Endothelial cell of umbilical vein (primary cell): Measurements from ENCODE around the gene ADGRD1. TPM values are rescaled to one million over a fixed set of nuclear protein-coding genes. Genes with fewer than 3 reads are reported as not detected.

Experiments used
- BruUV-seq: library from RNA; stranded (reverse); fragments of 400-500 nt; replicated peaks from 2 replicates; lab custom pipeline; 2021; lab: Mats Ljungman, UMichigan
- CTCF ChIA-PET: fragments of 300-600, 350-600 bp; sonication (Branson Sonifier 250); formaldehyde crosslinking; loops from one replicate; lab custom pipeline; 2021; ENCODE audit warnings: antibody characterized with exemption, inconsistent platforms; lab: Charles Lee
- POLR2A ChIA-PET: fragments of 300-600, 350-600 bp; sonication (Branson Sonifier 250); formaldehyde crosslinking; loops from one replicate; lab custom pipeline; 2021; ENCODE audit warnings: antibody characterized with exemption, inconsistent platforms; lab: Charles Lee
- DNase-seq: peaks from one replicate; pipeline ENCODE4 v3.0.0-alpha.2; 2011; ENCODE audit warnings: low read depth, low spot score
- FAIRE-seq: peaks from 2 replicates; lab custom pipeline; 2011; peaks lifted over from hg19 to GRCh38; lab: Jason Lieb, UNC
- H2AFZ ChIP-seq: 2 replicates; pipeline ENCODE4 v1.6.0; 2012; ENCODE audit warnings: low read depth, low read length, control low read depth, inconsistent platforms
- H3K27ac ChIP-seq: 2 replicates; pipeline ENCODE4 v1.5.1; 2011; ENCODE audit warnings: low read depth, mild to moderate bottlenecking, control low read depth, low read length, moderate library complexity; ENCODE audit not compliant: insufficient read depth
- H3K27me3 ChIP-seq, 2 experiments: 2 replicates each; pipeline versions ENCODE4 v1.6.0 to v1.6.1; 2011; ENCODE audit warnings: low read length in 2 of 2, mixed read lengths in 1 of 2; ENCODE audit not compliant: control insufficient read depth in 2 of 2, insufficient read depth in 2 of 2
- H3K36me3 ChIP-seq, 2 experiments: 2 replicates in 1 of 2; 3 replicates in 1 of 2; pipeline ENCODE4 v1.5.1; 2011; ENCODE audit warnings: low read length in 2 of 2, mild to moderate bottlenecking in 1 of 2, moderate library complexity in 1 of 2; ENCODE audit not compliant: control insufficient read depth in 2 of 2, insufficient read depth in 2 of 2; ENCODE audit errors: extremely low read depth in 1 of 2
- H3K4me1 ChIP-seq: 3 replicates; pipeline ENCODE4 v1.5.1; 2011; ENCODE audit warnings: mild to moderate bottlenecking, low read length; ENCODE audit not compliant: control insufficient read depth, insufficient read depth; ENCODE audit errors: extremely low read depth
- H3K4me2 ChIP-seq: 2 replicates; pipeline ENCODE4 v1.6.1; 2011; ENCODE audit warnings: low read length, control low read depth, mixed read lengths; ENCODE audit not compliant: insufficient read depth
- H3K4me3 ChIP-seq, 3 experiments: fragments of 200-600 bp in 1 of 3; sonication (generic), shearing (Covaris generic) in 1 of 3; replicated peaks in 1 of 3; 2 replicates each; pipeline ENCODE4 v1.5.1; 2011 to 2016; ENCODE audit warnings: control low read depth in 3 of 3, low read length in 3 of 3, mild to moderate bottlenecking in 2 of 3, inconsistent platforms in 1 of 3, low read depth in 1 of 3, moderate library complexity in 1 of 3; ENCODE audit not compliant: insufficient read depth in 1 of 3
- H3K79me2 ChIP-seq: 2 replicates; pipeline ENCODE4 v1.6.0; 2012; ENCODE audit warnings: low read length, inconsistent platforms; ENCODE audit not compliant: control insufficient read depth, insufficient read depth
- H3K9ac ChIP-seq: replicated peaks from 2 replicates; pipeline ENCODE3; 2011; ENCODE audit warnings: low read length, control low read depth; ENCODE audit not compliant: insufficient read depth; ENCODE audit errors: extremely low read depth
- H3K9me1 ChIP-seq: replicated peaks from 3 replicates; pipeline ENCODE4 v1.6.0; 2011; ENCODE audit warnings: mild to moderate bottlenecking, low read length; ENCODE audit not compliant: control insufficient read depth, insufficient read depth; ENCODE audit errors: extremely low read depth
- H3K9me3 ChIP-seq: replicated peaks from 2 replicates; pipeline ENCODE4 v1.5.1; 2012; ENCODE audit warnings: low read length, inconsistent platforms; ENCODE audit not compliant: control insufficient read depth, insufficient read depth
- H4K20me1 ChIP-seq: replicated peaks from 2 replicates; pipeline ENCODE3; 2011; ENCODE audit warnings: mild to moderate bottlenecking, low read length; ENCODE audit not compliant: control insufficient read depth, insufficient read depth; ENCODE audit errors: extremely low read depth
- EZH2 ChIP-seq: IDR thresholded peaks from 2 replicates; pipeline ENCODE4 v1.6.1; 2012; ENCODE audit warnings: borderline replicate concordance, low read depth, mild to moderate bottlenecking, moderate library complexity, low read length, inconsistent platforms; ENCODE audit not compliant: severe bottlenecking
- FOS ChIP-seq: IDR thresholded peaks from 2 replicates; pipeline ENCODE4 v1.6.1; 2011; ENCODE audit warnings: mild to moderate bottlenecking, low read length, moderate library complexity, borderline replicate concordance; ENCODE audit not compliant: insufficient read depth
- GATA2 ChIP-seq: IDR thresholded peaks from 2 replicates; pipeline ENCODE4 v1.7.0; 2011; ENCODE audit warnings: low read depth, mild to moderate bottlenecking, moderate library complexity, mixed read lengths, low read length; ENCODE audit not compliant: insufficient read length, insufficient read depth
- dilution Hi-C: fragments of 300-500 bp; cut with MboI; formaldehyde crosslinking; loops from one replicate; pipeline ENCODE4 v1.15.0; 2019; ENCODE audit warnings: low sequenced_read_pairs; ENCODE audit not compliant: extremely low pct_ligation_motif_present
- intact Hi-C: fragments of 100-400 bp; cut with micrococcal nuclease; formaldehyde crosslinking; loops from one replicate; pipeline ENCODE4 v1.10.0; 2022
- polyA plus RNA-seq, 4 experiments: library from polyadenylated mRNA; depleted of rRNA in 3 of 4; stranded (reverse) in 3 of 4; unstranded in 1 of 4; fragments of >200 nt; gene quantifications; 2 replicates each; pipeline versions ENCODE4 v1.2.1 to v1.2.3, GENCODE V29; 2011 to 2012; ENCODE audit warnings: missing spikeins in 1 of 4
- total RNA-seq: library from RNA; stranded (reverse); gene quantifications from 2 replicates; pipeline ENCODE4 v1.2.3, GENCODE V29; 2021
- TF ChIP-seq, protein P1 (sequence below): IDR thresholded peaks from 2 replicates; pipeline ENCODE4 v1.6.1; 2011; ENCODE audit not compliant: insufficient read depth, insufficient read length
- TF ChIP-seq, protein P2 (sequence below), 2 donors: IDR thresholded peaks; 1 replicate in 1 of 2; 2 replicates in 1 of 2; pipeline ENCODE4 v1.5.1; 2011; ENCODE audit warnings: low read length in 2 of 2, mild to moderate bottlenecking in 2 of 2, moderate library complexity in 2 of 2, control low read depth in 1 of 2, inconsistent platforms in 1 of 2, low read depth in 1 of 2; ENCODE audit not compliant: insufficient read depth in 1 of 2; ENCODE audit errors: extremely low read depth in 1 of 2

ADGRD1 gene
- total and polyA plus RNA-seq, 2 donors (not counting 3 experiments of a cell fraction or from before 2014, with no cell fraction given), result 0.07 TPM; not detected in 1

DNA sequence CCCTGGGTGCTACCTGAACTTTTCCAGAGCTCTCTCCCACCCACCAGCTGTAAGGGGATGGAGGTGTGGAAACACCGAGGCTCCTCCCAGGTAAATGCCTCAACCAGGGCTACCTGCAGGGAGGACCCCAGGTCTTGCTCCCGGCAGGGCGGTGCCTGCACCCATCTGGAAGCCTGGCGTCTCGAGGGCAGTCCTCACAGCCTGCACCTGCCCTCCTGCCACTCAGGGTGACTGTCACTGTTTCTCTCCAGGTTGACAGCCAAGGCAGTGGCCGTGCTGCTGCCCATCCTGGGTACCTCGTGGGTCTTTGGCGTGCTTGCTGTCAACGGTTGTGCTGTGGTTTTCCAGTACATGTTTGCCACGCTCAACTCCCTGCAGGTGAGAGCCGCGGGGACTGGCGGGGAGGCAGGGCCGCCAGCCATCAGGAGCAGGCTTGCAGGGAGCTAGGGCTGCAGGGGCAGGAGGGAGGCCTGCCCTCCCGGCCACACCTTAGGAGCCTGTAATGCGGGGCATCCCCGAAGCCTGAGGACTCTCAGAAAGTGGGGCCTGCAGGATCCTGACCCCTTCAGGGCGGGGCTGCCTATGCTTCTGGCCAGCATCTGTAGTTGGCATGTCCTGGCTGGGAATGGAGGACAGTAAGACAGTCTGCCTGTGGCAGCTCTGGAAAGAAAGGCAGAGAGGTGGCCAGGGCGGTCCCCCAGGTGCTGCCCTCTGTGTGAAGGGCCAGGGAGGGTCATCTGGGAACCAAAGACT lies 182.3 kb downstream of the ADGRD1 start:
- TF ChIP-seq EZH2, result no peak
- TF ChIP-seq, protein P1, sequence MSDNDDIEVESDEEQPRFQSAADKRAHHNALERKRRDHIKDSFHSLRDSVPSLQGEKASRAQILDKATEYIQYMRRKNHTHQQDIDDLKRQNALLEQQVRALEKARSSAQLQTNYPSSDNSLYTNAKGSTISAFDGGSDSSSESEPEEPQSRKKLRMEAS, result no peak
- TF ChIP-seq GATA2, result no peak
- TF ChIP-seq, protein P2, sequence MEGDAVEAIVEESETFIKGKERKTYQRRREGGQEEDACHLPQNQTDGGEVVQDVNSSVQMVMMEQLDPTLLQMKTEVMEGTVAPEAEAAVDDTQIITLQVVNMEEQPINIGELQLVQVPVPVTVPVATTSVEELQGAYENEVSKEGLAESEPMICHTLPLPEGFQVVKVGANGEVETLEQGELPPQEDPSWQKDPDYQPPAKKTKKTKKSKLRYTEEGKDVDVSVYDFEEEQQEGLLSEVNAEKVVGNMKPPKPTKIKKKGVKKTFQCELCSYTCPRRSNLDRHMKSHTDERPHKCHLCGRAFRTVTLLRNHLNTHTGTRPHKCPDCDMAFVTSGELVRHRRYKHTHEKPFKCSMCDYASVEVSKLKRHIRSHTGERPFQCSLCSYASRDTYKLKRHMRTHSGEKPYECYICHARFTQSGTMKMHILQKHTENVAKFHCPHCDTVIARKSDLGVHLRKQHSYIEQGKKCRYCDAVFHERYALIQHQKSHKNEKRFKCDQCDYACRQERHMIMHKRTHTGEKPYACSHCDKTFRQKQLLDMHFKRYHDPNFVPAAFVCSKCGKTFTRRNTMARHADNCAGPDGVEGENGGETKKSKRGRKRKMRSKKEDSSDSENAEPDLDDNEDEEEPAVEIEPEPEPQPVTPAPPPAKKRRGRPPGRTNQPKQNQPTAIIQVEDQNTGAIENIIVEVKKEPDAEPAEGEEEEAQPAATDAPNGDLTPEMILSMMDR (IDR thresholded peaks at IDR 0.05; ENCODE audit: extremely low read depth in 1 of 2, insufficient read depth in 1 of 2, low read depth in 1 of 2, low read length in 2 of 2), result no peak
- TF ChIP-seq FOS, result no peak
- Histone ChIP-seq H3K4me1 (no peaks in the 10 kb centered on the region), H3K9me1 (no peaks in the 10 kb centered on the region), H3K4me3 (no peak overlapping the region), H3K36me3 (no peaks in the 10 kb centered on the region), H4K20me1 (no peaks in the 10 kb centered on the region), H3K79me2 (no peaks in the 10 kb centered on the region), H3K27me3 (no peaks in the 10 kb centered on the region), H3K9me3 (no peaks in the 10 kb centered on the region), H3K4me2 (no peak overlapping the region), H3K27ac (no peak overlapping the region), H2AFZ (no peak overlapping the region), H3K9ac (no peak overlapping the region)
- dilution Hi-C loops (no loop called here), intact Hi-C loops (loop anchor here (10.0 kb wide), 1 partner anchor 371 kb away; no protein-coding TSS in a partner anchor)
- FAIRE-seq (no peak), DNase-seq (no peak)
- POLR2A ChIA-PET, result no interaction called here
- CTCF ChIA-PET, result no interaction called here
- BruUV-seq, result no TSS peak
